Transverse colon (tissue), 4 donors: ENCODE data around the gene PMVK. TPM values are rescaled to one million over a fixed set of nuclear protein-coding genes. Genes with fewer than 3 reads are reported as not detected.
"Not testable (repeated sequence)": the region's sequence is repeated elsewhere in the genome, so short reads cannot be mapped to it uniquely, and the experiment has no call there.

Experiments
- DNase-seq: peaks from one replicate; pipeline ENCODE4 v3.0.0-alpha.2; 2019
- H3K27ac ChIP-seq, 4 donors: fragments of 200-600 bp; sonication (generic); 2 replicates each; pipeline ENCODE4 v1.5.1; 2016 to 2018; ENCODE audit warnings: inconsistent platforms in 4 of 4
- H3K27me3 ChIP-seq: fragments of 200-600 bp; sonication (generic); 2 replicates; pipeline ENCODE4 v1.5.1; 2017; ENCODE audit warnings: inconsistent platforms
- H3K36me3 ChIP-seq, 4 donors: fragments of 200-600 bp; sonication (generic); 2 replicates each; pipeline ENCODE4 v1.5.1; 2017 to 2019; ENCODE audit warnings: inconsistent platforms in 4 of 4
- H3K4me1 ChIP-seq, 4 donors: fragments of 200-600 bp; sonication (generic); 2 replicates each; pipeline ENCODE4 v1.5.1; 2017 to 2020; ENCODE audit warnings: inconsistent platforms in 4 of 4
- H3K4me3 ChIP-seq, 4 donors: fragments of 200-600 bp; sonication (generic); 1 replicate in 1 of 4; 2 replicates in 3 of 4; pipeline versions ENCODE4 v1.5.1 to v1.6.1; 2017 to 2019; ENCODE audit warnings: inconsistent platforms in 4 of 4
- H3K9me3 ChIP-seq, 2 donors: fragments of 200-600 bp; sonication (generic); 2 replicates each; pipeline ENCODE4 v1.5.1; 2017 to 2019; ENCODE audit warnings: inconsistent platforms in 2 of 2
- CTCF ChIP-seq, 5 experiments: fragments of 200-600 bp in 3 of 5; fragments of 450-650 bp in 2 of 5; sonication (generic) in 3 of 5; IDR thresholded peaks; 1 replicate in 2 of 5; 2 replicates in 3 of 5; pipeline ENCODE4 v1.5.1; 2016 to 2017; ENCODE audit warnings: antibody characterized with exemption in 5 of 5, inconsistent platforms in 3 of 5, mild to moderate bottlenecking in 2 of 5, moderate library complexity in 1 of 5
- EP300 ChIP-seq: sonication (generic); formaldehyde crosslinking; IDR thresholded peaks from one replicate; pipeline ENCODE4 v1.6.1; 2017; ENCODE audit warnings: antibody characterized with exemption, low read depth
- POLR2A ChIP-seq: fragments of 450-650 bp; IDR thresholded peaks from one replicate; pipeline ENCODE4 v1.6.1; 2016; ENCODE audit warnings: antibody characterized with exemption, mild to moderate bottlenecking, moderate library complexity
- POLR2AphosphoS5 ChIP-seq, 3 donors: sonication (generic); formaldehyde crosslinking; IDR thresholded peaks; one replicate each; pipeline ENCODE4 v1.6.1; 2016; ENCODE audit warnings: antibody characterized with exemption in 3 of 3
- WGBS, 2 donors: methylation state at CpG; one replicate each; pipeline ENCODE4 v1.1.5; 2018; ENCODE audit warnings: low coverage in 1 of 2; 5-methylcytosine and 5-hydroxymethylcytosine counted together
- in situ Hi-C, 4 donors: fragments of 200-750 bp; cut with MboI; loops; one replicate each; pipeline versions ENCODE4 v1.15.0 to v1.15.1; 2017; ENCODE audit warnings: low sequenced_read_pairs in 3 of 4, low pct_ligation_motif_present in 1 of 4, low pct_unique_long_range_greater_than_20kb in 1 of 4
- intact Hi-C: fragments of 100-400 bp; cut with DNase I; formaldehyde crosslinking; loops from one replicate; pipeline ENCODE4 v1.15.1; 2023; ENCODE audit warnings: low total_unique reads
- total RNA-seq, 4 donors: library from RNA; depleted of rRNA; stranded (reverse); fragments of >200 nt; gene quantifications; one replicate each; pipeline ENCODE4 v1.1.0, GENCODE V29; 2016

The PMVK gene
- total RNA-seq, 4 donors from 2014 or later = 6.0 to 19.9 (median 13.1) TPM

GRCh38 chr1:154908937-154909336, 27.6 kb downstream of the PMVK start:
- Histone ChIP-seq H3K4me1 (no peaks in the 10 kb centered on the region), H3K4me3 (no peak overlapping the region), H3K36me3 (no peaks in the 10 kb centered on the region), H3K9me3 (no peaks in the 10 kb centered on the region), H3K27me3 (no peaks in the 10 kb centered on the region), H3K27ac (no peak overlapping the region)
- in situ Hi-C loops = loop anchor here in 1 of 4 donors (25.0 kb wide), 1 partner anchor 253 kb away; the partner anchor contains the start of genes KRTCAP2 and TRIM46
- 92 to 95% methylated on average over 4 to 5 of the region's 5 CpGs for WGBS, 2 donors
- no peak for TF ChIP-seq CTCF (IDR thresholded peaks at IDR 0.05)
- no peak for TF ChIP-seq POLR2AphosphoS5 (IDR thresholded peaks at IDR 0.05)
- no peak for TF ChIP-seq POLR2A
- TF ChIP-seq EP300 = no peak
- intact Hi-C loops = no loop called here
- DNase-seq = no peak

GRCh38 chr1:154908129-154908528, 28.4 kb downstream of the PMVK start:
- intact Hi-C loops, DNase-seq, H3K4me1 ChIP-seq, H3K4me3 ChIP-seq, H3K27ac ChIP-seq, H3K36me3 ChIP-seq, H3K9me3 ChIP-seq, H3K27me3 ChIP-seq: not testable (repeated sequence)
- WGBS, 2 donors = 70 to 100% methylated on average over 1 to 3 of the region's 3 CpGs
- in situ Hi-C loops = loop anchor here in 1 of 4 donors (25.0 kb wide), 1 partner anchor 254 kb away; the partner anchor contains the start of genes KRTCAP2 and TRIM46

GRCh38 chr1:154906621-154907081, 29.9 kb downstream of the PMVK start:
- 80% methylated on average over 7 of the region's 7 CpGs; no CpG with 5 or more reads in 1 of the 2 donors for WGBS, 2 donors
- no peaks in the 10 kb centered on the region for H3K9me3 ChIP-seq

GRCh38 chr1:154902938-154903566, 33.5 kb downstream of the PMVK start:
- Histone ChIP-seq H3K4me1 (no peaks in the 10 kb centered on the region), H3K9me3 (no peaks in the 10 kb centered on the region), H3K4me3 (no peak overlapping the region), H3K27ac (no peak overlapping the region), H3K36me3 (no peaks in the 10 kb centered on the region), H3K27me3 (no peaks in the 10 kb centered on the region)
- 38 to 53% methylated on average over 3 of the region's 3 CpGs for WGBS, 2 donors
- DNase-seq = no peak
- TF ChIP-seq CTCF (IDR thresholded peaks at IDR 0.05) (no peak), POLR2AphosphoS5 (IDR thresholded peaks at IDR 0.05) (no peak), POLR2A (no peak), EP300 (no peak)
- in situ Hi-C loops (loop anchor here in 1 of 4 donors (25.0 kb wide), 1 partner anchor 259 kb away; the partner anchor contains the start of genes KRTCAP2 and TRIM46), intact Hi-C loops (no loop called here)

More at GRCh38 chr1:154906621-154907081, 29.9 kb downstream of the PMVK start:
- Histone ChIP-seq H3K4me3 (no peak overlapping the region), H3K27me3 (no peaks in the 10 kb centered on the region), H3K36me3 (no peaks in the 10 kb centered on the region), H3K27ac (no peak overlapping the region), H3K4me1 (no peaks in the 10 kb centered on the region)
- no peak for TF ChIP-seq POLR2AphosphoS5 (IDR thresholded peaks at IDR 0.05)
- TF ChIP-seq EP300 = no peak
- TF ChIP-seq CTCF (IDR thresholded peaks at IDR 0.05) = peak; percentile 41 to 70 (median 57)
- TF ChIP-seq POLR2A = no peak
- intact Hi-C loops (no loop called here), in situ Hi-C loops (loop anchor here in 1 of 4 donors (25.0 kb wide), 1 partner anchor 256 kb away; the partner anchor contains the start of genes KRTCAP2 and TRIM46)
- DNase-seq = peak; percentile 25
